Breast epithelium (tissue), 3 donors: ENCODE results near the gene STRAP.

ENCODE experiments used
- CTCF ChIP-seq, 3 donors: fragments of 450-650 bp; IDR thresholded peaks; one replicate each; pipeline ENCODE4 v1.5.1; 2016 to 2017; ENCODE audit warnings: antibody characterized with exemption in 3 of 3, mild to moderate bottlenecking in 3 of 3, moderate library complexity in 3 of 3
- POLR2A ChIP-seq: fragments of 450-650 bp; IDR thresholded peaks from one replicate; pipeline ENCODE4 v1.6.1; 2016; ENCODE audit warnings: antibody characterized with exemption, mild to moderate bottlenecking, moderate library complexity
- POLR2AphosphoS5 ChIP-seq, 3 donors: sonication (generic); formaldehyde crosslinking; IDR thresholded peaks; one replicate each; pipeline ENCODE4 v1.6.1; 2017; ENCODE audit warnings: antibody characterized with exemption in 3 of 3

- TF ChIP-seq CTCF (IDR thresholded peaks at IDR 0.05) (no peak), POLR2AphosphoS5 (IDR thresholded peaks at IDR 0.05) (no peak), POLR2A (no peak)
Observed at GRCh38 chr12:15863984-15864383, 18.2 kb upstream of the STRAP start.
